Pulmonary artery endothelial cell (primary cell): ENCODE data around the gene DDC. TPM values are rescaled to one million over a fixed set of nuclear protein-coding genes. Genes with fewer than 3 reads are reported as not detected.
"Not testable (repeated sequence)": the region's sequence is repeated elsewhere in the genome, so short reads cannot be mapped to it uniquely, and the experiment has no call there.

ENCODE experiments used
- DNase-seq: peaks from one replicate; pipeline ENCODE4 v3.0.0-alpha.2; 2011; ENCODE audit warnings: low read depth, low spot score
- total RNA-seq: library from RNA; depleted of rRNA; stranded (reverse); fragments of >200 nt; gene quantifications from 2 replicates; pipeline ENCODE4 v1.2.3, GENCODE V29; 2014

The DDC gene
- total RNA-seq, 1 donor from 2014 or later = not detected

GRCh38 chr7:50528266-50529092 lies 36.7 kb downstream of the DDC start:
- DNase-seq = no peak

- not testable (repeated sequence) for DNase-seq
Measured at GRCh38 chr7:50519350-50519749, 45.9 kb downstream of the DDC start.

GRCh38 chr7:50513166-50513871 lies 51.9 kb downstream of the DDC start:
- no peak for DNase-seq

DNA sequence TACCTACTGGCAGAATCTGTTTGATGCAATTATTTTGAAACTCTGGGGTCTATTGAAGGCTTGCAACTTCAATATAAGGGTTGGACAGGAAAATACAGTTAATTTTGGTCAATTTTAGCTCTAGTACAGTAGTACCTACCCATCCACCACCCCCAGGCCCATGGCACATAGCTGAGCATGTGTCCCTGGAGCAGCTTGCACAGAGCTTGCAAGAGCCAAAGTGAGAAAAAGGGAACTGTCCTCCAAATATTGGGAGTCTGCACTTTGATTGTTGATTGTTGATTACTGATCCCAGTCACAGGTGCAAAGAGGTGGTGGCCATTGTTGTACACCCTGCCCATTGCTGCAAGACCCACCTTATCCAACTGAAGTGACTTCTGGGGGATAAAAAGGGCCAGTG lies 52.8 kb downstream of the DDC start:
- no peak for DNase-seq

DNA sequence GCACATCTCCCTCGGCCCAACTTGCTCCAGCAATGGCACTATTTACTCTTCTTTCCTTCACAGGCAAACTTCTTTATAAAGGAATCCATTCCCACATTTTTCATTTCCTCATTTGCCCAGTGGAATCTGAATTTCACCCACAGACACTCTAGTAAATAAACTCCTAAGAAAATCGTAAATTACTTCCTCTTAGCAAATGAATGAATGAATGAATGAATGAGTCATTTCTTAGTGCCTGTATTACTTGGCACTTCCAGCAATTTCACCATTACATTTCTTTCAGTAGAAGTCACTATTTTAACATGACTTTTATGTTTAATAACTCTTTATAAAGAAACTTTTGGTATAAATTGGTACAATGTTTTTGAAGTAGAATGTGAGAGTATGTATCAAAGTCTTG lies 55.7 kb downstream of the DDC start:
- no peak for DNase-seq

DNA sequence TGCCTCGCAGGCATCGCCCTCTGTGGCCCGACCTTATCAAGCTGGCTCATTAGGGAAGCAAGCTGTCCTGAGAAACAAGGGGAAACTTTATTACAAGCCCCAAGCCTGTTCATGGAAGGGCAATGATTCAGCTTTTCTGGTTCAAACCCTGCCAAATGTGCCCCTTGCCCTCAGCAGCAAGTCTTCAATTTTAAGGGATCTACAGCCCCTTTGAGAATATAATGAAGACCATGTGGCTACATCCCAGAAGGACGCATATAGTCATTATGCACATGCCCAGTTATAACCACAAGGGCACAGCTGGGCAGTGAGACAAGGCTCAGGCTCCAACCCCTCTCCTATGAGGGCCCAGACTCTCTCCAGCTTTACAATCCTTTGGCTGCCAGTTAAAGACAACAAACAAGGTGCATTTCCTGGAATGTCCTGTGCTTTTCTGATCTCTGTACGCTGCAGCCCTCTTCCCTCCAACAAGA lies 56.7 kb downstream of the DDC start:
- no peak for DNase-seq

DNA sequence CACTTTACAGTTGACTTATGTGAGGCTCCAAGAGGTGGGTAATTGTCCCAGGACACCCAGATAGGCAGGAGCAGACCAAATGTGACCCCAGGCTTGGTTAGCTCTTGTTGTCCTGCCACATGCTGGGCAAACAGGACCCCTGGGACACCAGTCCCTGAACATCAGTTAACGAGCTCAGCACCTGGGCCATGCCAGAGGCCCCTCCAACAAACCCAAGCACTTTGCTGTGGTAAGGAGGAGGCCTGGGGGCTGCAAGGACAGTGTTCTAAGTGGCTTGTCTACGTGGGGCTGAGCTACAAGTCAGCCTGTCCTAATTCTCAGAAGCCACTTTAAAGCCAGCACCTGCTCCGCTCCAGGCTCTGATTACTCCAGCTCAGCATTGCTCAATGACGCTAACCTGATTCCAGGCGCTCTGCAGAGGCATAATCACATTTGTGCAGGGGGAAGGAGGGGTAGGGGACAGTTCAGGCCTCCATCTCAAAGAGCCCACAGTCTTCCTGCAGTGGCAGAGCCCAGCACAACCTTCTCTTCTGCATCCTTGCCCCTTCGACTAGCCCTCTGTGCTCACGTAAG lies 57.2 kb downstream of the DDC start:
- no peak for DNase-seq

- DNase-seq = no peak
Measured at GRCh38 chr7:50505553-50506210, 59.5 kb downstream of the DDC start.

GRCh38 chr7:50504646-50505546 lies 60.3 kb downstream of the DDC start:
- DNase-seq = no peak

DNA sequence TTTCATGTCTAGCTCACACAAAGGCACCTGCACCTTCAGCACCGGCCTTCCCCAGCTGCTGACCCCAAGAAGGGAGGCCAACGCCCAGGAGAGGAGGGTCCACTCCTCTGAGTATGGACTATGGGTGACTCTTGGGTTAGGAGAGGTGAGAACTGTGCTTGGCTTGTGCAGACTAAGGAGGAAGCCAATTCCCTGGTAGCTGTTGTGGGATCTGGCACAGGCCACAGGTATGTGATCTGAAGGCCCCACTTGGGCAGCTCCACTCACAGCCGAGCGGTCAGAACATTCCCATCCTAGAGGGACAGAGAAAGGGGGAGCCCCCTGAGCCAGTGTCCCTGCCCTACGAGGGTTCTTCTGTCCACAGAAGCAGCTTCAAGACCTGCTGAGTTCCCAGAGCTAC lies 62.3 kb downstream of the DDC start:
- no peak for DNase-seq

DNA sequence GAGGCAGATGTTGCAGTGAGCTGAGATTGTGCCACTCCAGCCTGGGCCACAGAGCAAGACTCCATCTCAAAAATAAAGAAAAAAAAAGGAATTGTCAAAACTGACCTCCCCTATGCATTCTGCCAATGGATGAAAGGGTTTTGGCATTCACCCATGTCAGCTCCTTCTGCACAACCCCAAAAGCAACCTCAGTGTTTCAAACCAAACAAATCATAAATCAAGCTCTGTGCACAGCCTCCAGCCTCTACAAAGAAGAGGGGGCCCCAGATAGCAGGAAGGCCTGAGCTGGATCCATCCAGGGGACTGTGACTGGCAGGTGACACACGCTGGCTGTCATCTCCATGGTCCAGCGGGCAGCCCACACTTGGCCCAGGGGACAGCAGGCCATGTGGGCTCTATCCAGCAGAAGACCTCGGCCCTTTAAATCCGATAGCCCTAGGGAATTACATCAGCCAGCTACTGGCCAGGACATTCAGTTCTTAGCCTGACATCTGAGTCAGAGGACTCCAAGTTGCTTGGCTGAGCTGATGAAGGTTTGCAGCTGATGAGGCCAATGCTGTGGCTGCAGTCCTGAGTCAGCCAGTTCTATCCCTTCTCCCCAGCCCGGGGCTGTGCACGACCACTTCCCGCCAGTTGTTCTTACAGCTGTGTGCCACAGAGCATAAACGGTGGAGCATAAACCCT lies 63.1 kb downstream of the DDC start:
- peak; percentile 45 for DNase-seq

DNA sequence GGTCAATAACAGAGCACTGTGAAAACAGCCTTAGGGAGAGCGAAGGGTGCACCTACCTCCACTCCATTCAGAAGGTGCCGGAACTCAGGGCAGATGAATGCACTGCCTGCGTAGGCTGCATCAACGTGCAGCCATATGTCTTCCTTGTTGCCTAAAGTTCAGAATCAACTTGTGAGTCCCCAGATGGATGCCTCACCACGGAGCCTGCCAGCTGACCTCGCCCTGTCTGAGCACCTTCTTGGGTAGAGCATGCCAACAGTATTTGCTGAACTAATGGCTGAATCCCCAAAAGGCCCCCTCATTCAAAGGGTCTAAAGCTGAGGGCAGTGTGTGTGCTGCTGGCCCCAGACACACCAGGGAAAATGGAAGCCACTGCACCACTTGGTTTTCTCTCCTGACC lies 66.1 kb downstream of the DDC start:
- no peak for DNase-seq

- DNase-seq = peak; percentile 59
Measured at GRCh38 chr7:50497968-50498367, 67.2 kb downstream of the DDC start.

- DNase-seq = peak; percentile 97
Measured at GRCh38 chr7:50497068-50497642, 68.0 kb downstream of the DDC start.

GRCh38 chr7:50496569-50496968 lies 68.6 kb downstream of the DDC start:
- no peak for DNase-seq

- DNase-seq = no peak
Measured at GRCh38 chr7:50495746-50496145, 69.5 kb downstream of the DDC start.

- no peak for DNase-seq
Measured at GRCh38 chr7:50492770-50493519, 72.3 kb downstream of the DDC start.

- DNase-seq = no peak
Measured at GRCh38 chr7:50491943-50492342, 73.3 kb downstream of the DDC start.

DNA sequence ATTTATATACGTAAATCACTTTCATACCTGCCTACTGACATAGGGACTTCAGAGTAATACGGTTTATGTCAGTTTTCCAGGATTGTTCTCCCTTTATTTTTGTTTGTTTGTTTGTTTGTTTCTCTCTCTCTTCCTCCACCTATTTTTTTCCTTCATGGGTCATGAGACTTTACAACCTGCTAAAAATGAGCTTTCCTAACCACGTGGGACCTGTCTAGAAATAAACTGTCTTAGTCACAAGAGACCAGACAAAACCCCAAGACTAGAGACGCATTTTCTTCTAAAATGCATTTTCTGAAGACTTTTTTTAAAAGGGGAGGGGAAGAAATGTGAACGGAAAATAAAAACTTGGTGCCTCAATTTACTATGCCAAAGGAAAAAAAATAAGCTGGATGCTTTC lies 74.0 kb downstream of the DDC start:
- DNase-seq = no peak
